Measurements from ENCODE around the gene ATAD3A.
A peak's percentile ranks its signal among the peaks of the same experiment; 100 is the strongest.

- TF ChIP-seq, protein P1, sequence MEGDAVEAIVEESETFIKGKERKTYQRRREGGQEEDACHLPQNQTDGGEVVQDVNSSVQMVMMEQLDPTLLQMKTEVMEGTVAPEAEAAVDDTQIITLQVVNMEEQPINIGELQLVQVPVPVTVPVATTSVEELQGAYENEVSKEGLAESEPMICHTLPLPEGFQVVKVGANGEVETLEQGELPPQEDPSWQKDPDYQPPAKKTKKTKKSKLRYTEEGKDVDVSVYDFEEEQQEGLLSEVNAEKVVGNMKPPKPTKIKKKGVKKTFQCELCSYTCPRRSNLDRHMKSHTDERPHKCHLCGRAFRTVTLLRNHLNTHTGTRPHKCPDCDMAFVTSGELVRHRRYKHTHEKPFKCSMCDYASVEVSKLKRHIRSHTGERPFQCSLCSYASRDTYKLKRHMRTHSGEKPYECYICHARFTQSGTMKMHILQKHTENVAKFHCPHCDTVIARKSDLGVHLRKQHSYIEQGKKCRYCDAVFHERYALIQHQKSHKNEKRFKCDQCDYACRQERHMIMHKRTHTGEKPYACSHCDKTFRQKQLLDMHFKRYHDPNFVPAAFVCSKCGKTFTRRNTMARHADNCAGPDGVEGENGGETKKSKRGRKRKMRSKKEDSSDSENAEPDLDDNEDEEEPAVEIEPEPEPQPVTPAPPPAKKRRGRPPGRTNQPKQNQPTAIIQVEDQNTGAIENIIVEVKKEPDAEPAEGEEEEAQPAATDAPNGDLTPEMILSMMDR (IDR thresholded peaks at IDR 0.05): no peak
- TF ChIP-seq POLR2A (IDR thresholded peaks at IDR 0.05): peak in 1 of 2 donors; percentile 76
These were observed 40.4 kb upstream of the ATAD3A start, which contains the start of gene ATAD3B for GRCh38 chr1:1471389-1472052.

All from heart left ventricle (tissue), 13 donors.